ENCODE measurements around the gene HIPK3. TPM values are rescaled to one million over a fixed set of nuclear protein-coding genes. Genes with fewer than 3 reads are reported as not detected.
"Not testable (repeated sequence)": the region's sequence is repeated elsewhere in the genome, so short reads cannot be mapped to it uniquely, and the experiment has no call there.

HIPK3 gene
- total RNA-seq, 1 donor from 2014 or later = 302 TPM

- no peak for DNase-seq (ENCODE audit: low spot score)
- intact Hi-C loops (cut with DNase I) = no loop called here
These were observed 76.6 kb downstream of the HIPK3 start for GRCh38 chr11:33333816-33334215.

GRCh38 chr11:33334627-33335026 lies 77.4 kb downstream of the HIPK3 start:
- DNase-seq (ENCODE audit: low spot score) = no peak
- intact Hi-C loops (cut with DNase I) = no loop called here

DNA sequence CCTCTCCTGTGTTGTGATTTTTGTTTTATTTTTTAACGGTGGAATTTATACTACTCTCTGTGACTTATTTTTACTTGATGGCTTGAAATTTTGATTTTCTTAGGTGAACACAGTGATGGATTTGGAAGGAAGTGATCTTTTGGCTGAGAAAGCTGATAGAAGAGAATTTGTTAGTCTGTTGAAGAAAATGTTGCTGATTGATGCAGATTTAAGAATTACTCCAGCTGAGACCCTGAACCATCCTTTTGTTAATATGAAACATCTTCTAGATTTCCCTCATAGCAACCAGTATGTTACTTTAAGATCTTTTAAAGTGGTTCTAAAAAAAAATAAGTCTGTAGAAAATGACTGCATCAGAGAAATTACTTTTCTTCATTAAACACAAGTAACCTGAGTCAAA lies 82.1 kb downstream of the HIPK3 start:
- DNase-seq (ENCODE audit: low spot score) = no peak
- intact Hi-C loops (cut with DNase I) = no loop called here

- no peak for DNase-seq (ENCODE audit: low spot score)
- intact Hi-C loops (cut with DNase I) = no loop called here
These were observed 87.4 kb downstream of the HIPK3 start for GRCh38 chr11:33344611-33345010.

DNA sequence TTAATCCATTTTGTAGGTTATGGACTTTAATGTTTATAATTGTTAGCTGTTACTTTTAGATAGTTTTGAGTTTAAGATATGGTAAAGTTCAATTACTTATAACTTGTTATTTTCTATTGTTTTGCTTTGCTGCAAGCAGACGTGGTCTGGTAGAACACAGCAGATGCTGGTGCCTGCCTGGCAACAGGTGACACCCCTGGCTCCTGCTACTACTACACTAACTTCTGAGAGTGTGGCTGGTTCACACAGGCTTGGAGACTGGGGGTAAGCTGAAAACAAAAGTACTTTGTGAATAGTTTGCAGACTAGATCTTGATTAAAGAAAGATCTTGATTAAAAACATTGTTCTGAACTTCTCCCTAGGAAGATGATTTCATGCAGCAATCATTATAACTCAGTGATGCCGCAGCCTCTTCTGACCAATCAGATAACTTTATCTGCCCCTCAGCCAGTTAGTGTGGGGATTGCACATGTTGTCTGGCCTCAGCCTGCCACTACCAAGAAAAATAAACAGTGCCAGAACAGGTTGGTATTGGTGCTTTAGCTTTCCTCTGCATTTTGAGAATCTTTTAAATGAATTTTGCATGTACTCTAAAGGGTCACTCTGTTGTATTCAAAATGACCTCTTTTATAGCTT lies 90.4 kb downstream of the HIPK3 start:
- intact Hi-C loops (cut with DNase I) = no loop called here
- DNase-seq (ENCODE audit: low spot score) = no peak

- intact Hi-C loops (cut with DNase I) = no loop called here
- no peak for DNase-seq (ENCODE audit: low spot score)
These were observed 93.1 kb downstream of the HIPK3 start for GRCh38 chr11:33350287-33350686.

DNA sequence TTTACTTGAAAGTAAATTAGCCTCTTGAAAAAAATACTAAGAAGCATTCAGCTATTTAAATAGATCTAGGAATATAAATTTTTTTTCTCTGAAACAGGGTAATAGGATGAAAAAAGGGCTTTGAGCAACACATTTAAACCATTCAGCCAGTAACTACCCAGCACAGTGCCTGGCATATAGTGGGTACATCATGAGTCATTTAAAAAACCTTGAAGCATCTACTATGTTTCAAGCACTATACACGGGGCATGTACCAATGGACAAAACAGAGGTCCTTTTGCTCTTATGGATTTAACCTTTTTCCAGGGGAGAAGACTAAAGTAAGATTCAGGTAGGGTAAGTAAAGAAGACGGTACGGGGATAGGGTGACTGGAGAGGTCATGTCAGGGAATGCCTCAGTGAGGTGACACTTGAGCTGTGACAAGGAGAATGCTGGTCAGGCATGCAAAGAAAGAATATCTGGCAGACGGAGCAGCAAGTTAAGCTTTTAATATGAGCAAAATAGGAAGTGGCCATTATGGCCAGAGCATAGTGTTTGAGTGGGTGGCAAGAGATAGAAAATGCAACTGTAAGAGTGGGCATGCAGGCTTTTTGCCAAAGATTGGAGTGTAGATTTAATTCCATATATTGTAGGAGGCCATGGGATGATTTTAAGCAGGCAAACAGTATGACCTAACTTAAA lies 101.1 kb downstream of the HIPK3 start:
- no peak for DNase-seq (ENCODE audit: low spot score)
- intact Hi-C loops (cut with DNase I) = no loop called here

GRCh38 chr11:33360642-33361041 lies 103.5 kb downstream of the HIPK3 start:
- DNase-seq (ENCODE audit: low spot score) = no peak
- intact Hi-C loops (cut with DNase I) = loop anchor here (5.0 to 10.0 kb wide), 2 partner anchors 377 to 444 kb away; partner anchors contain the start of gene CD59

DNA sequence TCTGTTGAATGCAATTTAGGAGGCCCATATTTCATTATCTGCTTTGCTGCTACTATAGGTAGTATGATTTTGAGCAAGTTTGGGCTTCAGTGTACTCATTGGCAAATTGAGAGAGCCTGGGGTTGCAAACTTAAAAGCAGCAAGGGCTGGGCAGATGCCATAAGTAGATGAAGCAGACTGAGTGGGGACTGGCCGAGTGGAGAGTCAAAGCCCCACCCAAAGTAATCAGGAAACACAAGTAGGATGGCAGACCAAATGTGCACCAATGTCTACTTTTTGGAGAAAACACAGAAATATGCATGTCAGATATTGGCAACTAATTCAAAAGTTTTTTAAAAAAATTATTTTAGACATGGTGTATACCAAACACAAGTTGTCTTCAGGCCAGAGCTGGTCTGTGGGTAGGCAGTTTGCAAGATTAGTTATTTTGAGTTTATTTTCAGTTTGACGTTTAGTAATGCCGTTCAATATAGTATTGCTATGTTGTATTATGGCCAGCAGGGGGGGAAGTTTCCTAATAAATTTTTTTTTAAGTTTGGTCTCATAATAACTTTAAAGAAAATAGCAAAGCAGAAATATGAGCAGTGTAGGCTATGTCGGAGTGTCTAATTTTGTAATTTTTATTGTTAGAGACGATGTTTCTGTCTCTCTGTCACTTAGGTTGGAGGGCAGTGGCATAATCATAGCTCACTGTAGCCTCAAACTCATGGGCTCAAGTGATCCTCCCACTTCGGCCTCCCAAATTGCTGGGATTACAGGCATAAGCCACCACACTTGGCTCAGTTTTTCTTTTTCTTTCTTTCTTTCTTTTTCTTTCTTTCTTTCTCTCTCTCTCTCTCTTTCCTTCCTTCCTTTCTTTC lies 105.1 kb downstream of the HIPK3 start:
- intact Hi-C loops (cut with DNase I) = loop anchor here (2.0 to 10.0 kb wide), 3 partner anchors 325 to 443 kb away; partner anchors contain the start of gene CD59
- no peak for DNase-seq (ENCODE audit: low spot score)

DNA sequence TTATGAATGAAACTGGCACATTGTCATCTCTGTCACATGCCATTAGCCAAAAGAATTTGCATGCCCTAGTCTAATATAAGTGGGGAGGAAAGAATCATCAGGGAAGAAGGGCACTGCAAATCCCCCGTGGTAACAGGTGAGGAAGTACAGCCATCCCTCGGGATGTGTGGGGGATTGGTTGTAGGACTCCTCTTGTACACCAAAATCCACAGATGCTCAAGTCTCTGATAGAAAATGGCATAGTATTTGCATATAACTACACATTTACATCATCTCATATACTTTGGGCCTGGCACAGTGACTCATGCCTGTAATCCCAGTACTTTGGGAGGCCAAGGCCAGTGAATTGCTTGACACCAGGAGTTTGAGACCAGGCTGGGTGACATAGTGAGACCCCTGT lies 109.7 kb downstream of the HIPK3 start:
- intact Hi-C loops (cut with DNase I) = loop anchor here (10.0 kb wide), 1 partner anchor 438 kb away; no protein-coding TSS in a partner anchor
- DNase-seq (ENCODE audit: low spot score) = no peak

DNA sequence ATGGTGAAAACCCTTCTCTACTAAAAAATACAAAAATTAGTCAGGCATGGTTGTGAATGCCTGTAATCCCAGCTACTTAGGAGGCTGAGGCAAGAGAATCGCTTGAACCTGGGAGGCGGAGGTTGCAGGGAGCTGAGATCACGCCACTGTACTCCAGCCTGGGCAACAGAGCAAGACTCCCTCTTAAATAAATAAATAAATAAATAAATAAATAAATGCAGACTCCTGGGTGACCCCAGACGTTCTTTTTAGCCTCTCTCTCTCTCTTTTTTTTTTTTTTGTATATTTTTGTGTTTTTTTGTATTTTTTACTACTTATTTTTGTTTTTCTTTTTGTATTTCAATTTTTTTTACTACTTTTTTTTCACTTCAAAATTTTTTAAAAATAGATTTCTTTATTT lies 111.3 kb downstream of the HIPK3 start:
- intact Hi-C loops (cut with DNase I) = loop anchor here (10.0 kb wide), 1 partner anchor 436 kb away; no protein-coding TSS in a partner anchor
- DNase-seq (ENCODE audit: low spot score) = not testable (repeated sequence)

GRCh38 chr11:33368931-33369330 lies 111.8 kb downstream of the HIPK3 start:
- DNase-seq (ENCODE audit: low spot score) = no peak
- intact Hi-C loops (cut with DNase I) = loop anchor here (10.0 kb wide), 1 partner anchor 436 kb away; no protein-coding TSS in a partner anchor

DNA sequence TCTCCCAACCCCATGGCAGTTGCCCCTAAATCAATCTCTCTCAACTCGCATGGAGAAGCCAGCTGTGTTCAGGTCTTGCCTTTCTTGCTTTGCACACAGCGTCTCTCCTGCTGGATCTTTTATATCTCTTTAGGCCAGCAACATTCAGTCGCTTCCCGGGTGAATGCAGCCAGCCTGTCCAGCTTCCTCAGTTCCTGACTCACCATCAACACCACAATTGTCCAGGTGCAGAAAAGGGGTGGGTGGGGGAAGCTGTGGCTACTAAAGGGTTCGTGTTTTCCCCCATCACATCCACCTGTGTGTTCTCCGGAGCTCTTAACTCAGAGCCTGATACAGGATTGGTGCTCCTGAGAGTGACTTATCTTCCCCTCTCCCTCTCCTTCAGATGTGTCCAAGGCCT lies 116.5 kb downstream of the HIPK3 start:
- intact Hi-C loops (cut with DNase I) = loop anchor here (10.0 kb wide), 1 partner anchor 171 kb away; no protein-coding TSS in a partner anchor
- no peak for DNase-seq (ENCODE audit: low spot score)

DNA sequence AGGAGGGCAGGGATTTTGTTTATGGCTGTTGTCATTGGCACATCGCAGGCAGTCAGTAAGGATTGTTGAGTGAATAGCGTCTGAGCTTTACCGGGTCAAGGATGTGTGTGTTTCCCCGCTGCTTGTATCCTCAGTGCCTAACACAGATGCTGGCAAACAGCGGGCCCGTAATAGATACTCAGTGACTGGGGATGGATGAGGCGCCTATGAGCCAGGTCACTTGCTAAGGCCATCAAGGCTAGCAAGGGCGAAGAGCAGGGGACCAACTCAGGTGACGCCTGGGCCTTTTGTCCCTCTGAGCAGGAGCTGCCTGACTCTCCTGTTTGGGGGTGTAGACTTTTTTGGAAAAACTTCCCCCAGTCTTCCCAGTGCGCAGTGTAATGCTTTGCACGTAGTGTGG lies 118.1 kb downstream of the HIPK3 start:
- no peak for DNase-seq (ENCODE audit: low spot score)
- intact Hi-C loops (cut with DNase I) = loop anchor here (10.0 kb wide), 1 partner anchor 170 kb away; no protein-coding TSS in a partner anchor

DNA sequence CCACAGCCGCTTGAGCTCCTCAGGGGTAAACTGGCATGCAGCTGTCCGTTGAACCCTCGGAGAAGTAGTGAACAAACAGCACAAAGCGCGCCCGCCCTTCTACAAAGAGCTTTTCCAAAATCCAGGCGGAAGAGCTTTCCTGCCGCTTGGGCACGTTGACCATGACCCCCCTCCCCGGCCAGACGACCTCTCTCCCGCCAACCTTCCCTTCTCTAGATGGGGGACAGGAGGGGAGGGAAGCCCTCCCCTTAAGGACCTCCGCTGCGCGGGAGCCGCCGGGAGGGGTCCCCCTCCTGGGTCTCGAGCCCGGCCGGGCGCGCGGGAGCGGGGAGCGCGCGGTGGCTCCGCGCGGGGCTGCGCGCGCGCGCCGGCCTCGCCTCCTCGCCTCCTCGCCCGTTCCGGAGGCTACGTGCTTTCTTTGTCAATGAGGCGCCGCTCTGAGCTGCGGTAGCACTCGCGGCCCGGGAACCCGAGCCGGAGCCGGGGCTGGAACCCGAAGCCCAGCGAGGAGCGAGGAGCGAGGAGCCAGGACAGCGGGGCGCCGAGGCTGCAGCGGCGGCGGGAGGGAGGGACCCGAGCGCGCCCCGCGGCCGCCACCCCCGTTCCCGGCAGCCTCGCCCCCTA lies 118.6 kb downstream of the HIPK3 start, which contains the start of gene KIAA1549L:
TSS of gene KIAA1549L (plus strand) at position 421 of the 624 bp plus-strand sequence.
- no peak for DNase-seq (ENCODE audit: low spot score)
- intact Hi-C loops (cut with DNase I) = loop anchor here (10.0 kb wide), 1 partner anchor 169 kb away; no protein-coding TSS in a partner anchor

DNA sequence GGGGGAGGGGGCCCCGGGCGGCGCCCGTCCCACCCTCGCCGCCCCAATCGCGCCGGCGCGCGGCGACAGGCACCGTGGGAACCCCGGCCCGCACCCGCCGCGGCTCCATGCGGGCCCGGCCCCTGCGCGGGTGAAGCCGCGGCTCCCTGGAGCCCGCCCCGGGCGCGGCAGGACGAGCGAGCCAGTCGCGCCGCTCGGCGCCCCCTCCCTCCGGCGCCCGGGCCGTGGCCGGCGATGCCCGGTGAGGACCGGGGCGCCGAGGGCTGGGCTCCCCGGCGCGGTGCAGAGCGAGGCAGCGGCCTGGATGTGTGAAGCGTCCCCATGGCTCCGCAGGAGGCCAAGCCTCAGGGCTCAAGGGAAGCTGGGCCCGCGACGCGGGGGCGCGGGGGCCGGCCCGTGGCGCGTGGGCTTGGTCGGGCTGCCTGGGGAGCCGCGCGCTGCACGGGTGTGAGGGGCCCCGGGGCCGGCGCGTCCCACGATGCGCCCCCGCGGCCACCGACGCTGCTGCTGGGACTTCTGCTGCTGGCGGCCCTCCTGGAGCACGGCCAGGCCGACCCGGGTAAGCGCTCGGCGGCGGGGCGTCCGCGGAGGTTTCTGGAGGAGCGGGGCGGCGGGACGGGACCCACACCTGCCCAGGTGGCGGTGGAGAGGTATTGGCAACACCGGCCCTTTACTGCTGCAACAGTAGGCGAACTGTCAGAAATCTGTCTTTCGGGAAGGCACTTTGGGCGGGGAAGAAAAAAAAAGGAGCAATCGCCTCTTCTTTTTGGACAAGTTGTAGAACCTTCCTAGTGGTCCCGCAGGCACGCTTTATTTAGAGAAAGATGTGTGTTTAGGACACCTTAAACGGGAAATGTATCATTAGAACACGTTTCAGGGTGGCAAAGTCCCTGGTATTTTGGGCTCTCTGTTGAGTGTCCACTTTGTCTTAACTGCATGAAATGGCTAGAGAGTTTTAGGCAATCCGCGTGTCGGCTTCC lies 119.4 kb downstream of the HIPK3 start:
- intact Hi-C loops (cut with DNase I) = loop anchor here (10.0 kb wide), 1 partner anchor 168 kb away; no protein-coding TSS in a partner anchor
- DNase-seq (ENCODE audit: low spot score) = no peak

- intact Hi-C loops (cut with DNase I) = loop anchor here (10.0 kb wide), 1 partner anchor 167 kb away; no protein-coding TSS in a partner anchor
- DNase-seq (ENCODE audit: low spot score) = no peak
These were observed 120.5 kb downstream of the HIPK3 start for GRCh38 chr11:33377412-33378370.

All from cardiac septum (tissue), 1 donor.